Activated naive CD8-positive, alpha-beta T cell (primary cell): ENCODE measurements around the gene XPNPEP2.
A peak's percentile ranks its signal among the peaks of the same experiment; 100 is the strongest.
"Not testable (repeated sequence)": the region's sequence is repeated elsewhere in the genome, so short reads cannot be mapped to it uniquely, and the experiment has no call there.

Source experiments
- H3K27ac Mint-ChIP-seq: one replicate; pipeline ENCODE4 v1.8.0; 2021; ENCODE audit warnings: mixed read lengths
- H3K27me3 Mint-ChIP-seq: one replicate; pipeline ENCODE4 v1.8.0; 2021; ENCODE audit warnings: mixed read lengths
- H3K36me3 Mint-ChIP-seq: one replicate; pipeline ENCODE4 v1.8.0; 2021; ENCODE audit warnings: mixed read lengths
- H3K4me1 Mint-ChIP-seq: one replicate; pipeline ENCODE4 v1.8.0; 2021; ENCODE audit warnings: low read depth, mixed read lengths
- H3K4me3 Mint-ChIP-seq: one replicate; pipeline ENCODE4 v1.8.0; 2021; ENCODE audit warnings: mild to moderate bottlenecking, mixed read lengths
- H3K9me3 Mint-ChIP-seq: one replicate; pipeline ENCODE4 v1.8.0; 2021; ENCODE audit warnings: low read depth, mixed read lengths

XPNPEP2 gene

DNA sequence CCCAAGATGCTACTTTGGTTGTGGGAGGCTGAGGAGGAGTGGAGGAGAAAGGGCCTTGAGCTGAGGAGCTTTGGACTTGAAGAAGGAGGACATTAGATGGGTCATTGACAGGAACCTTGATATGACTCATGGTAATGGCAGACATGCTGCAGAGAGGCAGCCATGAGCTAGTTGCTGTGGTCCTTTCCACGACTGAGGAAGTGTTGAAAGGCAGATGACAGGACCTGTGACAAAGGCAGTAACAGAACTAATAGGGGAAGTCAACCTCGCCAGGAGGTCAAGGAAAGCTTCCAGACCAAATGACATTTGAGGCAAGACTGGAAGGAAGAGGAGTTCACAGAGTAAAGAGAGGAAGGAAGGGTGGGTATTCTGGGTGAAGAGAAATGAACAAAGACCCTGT is 7.6 kb upstream of the XPNPEP2 start:
- no peak overlapping the region for H3K4me3 Mint-ChIP-seq
- peaks cover 37% of the 10 kb centered on the region for H3K4me1 Mint-ChIP-seq
- peak overlapping the region; percentile 51 for H3K27ac Mint-ChIP-seq
- no peaks in the 10 kb centered on the region for H3K9me3 Mint-ChIP-seq
- H3K36me3 Mint-ChIP-seq, result no peaks in the 10 kb centered on the region
- no peaks in the 10 kb centered on the region for H3K27me3 Mint-ChIP-seq

DNA sequence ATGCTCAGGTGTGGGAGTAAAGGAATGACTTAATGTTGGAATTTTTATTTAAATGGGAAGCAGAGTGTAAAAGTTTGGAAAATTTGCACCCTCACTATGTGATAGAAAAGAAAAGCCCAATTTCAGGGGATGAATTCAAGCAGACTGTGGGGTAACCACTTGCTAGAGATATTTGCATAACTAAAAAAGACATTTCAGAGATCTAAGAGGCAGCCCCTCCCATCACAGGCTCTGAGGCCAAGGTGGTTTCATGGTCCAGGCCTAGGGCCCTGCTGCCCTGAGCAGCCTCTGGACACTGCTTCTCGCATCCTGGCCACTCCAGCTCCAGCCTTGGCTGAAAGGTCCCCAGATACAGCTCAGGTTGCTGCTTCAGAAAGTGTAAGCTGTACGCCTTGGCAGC is 5.9 kb upstream of the XPNPEP2 start:
- peaks cover 38% of the 10 kb centered on the region for H3K4me1 Mint-ChIP-seq
- no peaks in the 10 kb centered on the region for H3K27me3 Mint-ChIP-seq
- H3K4me3 Mint-ChIP-seq, result no peak overlapping the region
- H3K36me3 Mint-ChIP-seq, result no peaks in the 10 kb centered on the region
- H3K9me3 Mint-ChIP-seq, result no peaks in the 10 kb centered on the region
- no peak overlapping the region for H3K27ac Mint-ChIP-seq

DNA sequence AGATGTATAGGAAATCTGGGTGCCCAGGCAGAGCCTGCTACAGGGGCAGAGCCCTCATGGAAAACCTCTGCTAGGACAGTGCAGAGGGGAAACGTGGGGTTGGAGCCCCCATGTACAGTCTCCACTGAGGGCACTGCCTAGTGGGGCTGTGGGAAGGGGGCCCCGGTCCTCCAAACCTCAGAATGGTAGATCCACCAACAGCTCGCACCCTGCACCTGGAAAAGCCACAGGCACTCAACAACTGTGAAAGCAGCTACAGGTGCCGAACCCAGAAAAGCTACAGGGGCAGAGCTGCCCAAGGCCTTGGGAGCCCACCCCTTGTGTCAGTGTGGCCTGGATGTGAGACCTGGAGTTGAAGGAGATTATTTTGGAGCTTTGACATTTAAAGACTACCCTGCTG is 5.4 kb upstream of the XPNPEP2 start:
- H3K27ac Mint-ChIP-seq, result no peak overlapping the region
- H3K4me1 Mint-ChIP-seq, result peaks cover 43% of the 10 kb centered on the region
- H3K4me3 Mint-ChIP-seq, result no peak overlapping the region
- no peaks in the 10 kb centered on the region for H3K27me3 Mint-ChIP-seq
- no peaks in the 10 kb centered on the region for H3K9me3 Mint-ChIP-seq
- no peaks in the 10 kb centered on the region for H3K36me3 Mint-ChIP-seq

DNA sequence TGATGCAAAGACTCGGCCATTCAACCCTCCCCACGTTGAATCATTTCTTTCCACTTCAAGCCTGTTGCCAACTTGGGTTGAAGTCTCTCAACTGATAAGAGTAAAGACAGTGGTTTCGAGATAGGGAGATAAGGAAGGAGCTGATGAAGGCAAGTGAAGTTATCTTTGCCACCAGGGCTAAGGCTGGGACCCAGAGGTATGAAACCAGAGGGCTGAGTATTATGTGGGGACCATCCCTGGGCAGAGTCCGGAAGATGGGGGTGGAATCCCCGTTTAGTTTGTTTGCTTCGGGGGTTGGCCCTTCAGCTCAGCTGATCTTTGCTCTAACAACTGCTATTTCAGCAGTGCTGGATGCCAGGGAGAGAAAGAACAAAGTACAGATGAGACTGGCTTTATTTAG is 2.3 kb upstream of the XPNPEP2 start:
- Mint-ChIP-seq H3K27me3 (no peaks in the 10 kb centered on the region), H3K27ac (peak overlapping the region; percentile 2), H3K9me3 (no peaks in the 10 kb centered on the region), H3K4me3 (no peak overlapping the region), H3K4me1 (peaks cover 27% of the 10 kb centered on the region), H3K36me3 (no peaks in the 10 kb centered on the region)

DNA sequence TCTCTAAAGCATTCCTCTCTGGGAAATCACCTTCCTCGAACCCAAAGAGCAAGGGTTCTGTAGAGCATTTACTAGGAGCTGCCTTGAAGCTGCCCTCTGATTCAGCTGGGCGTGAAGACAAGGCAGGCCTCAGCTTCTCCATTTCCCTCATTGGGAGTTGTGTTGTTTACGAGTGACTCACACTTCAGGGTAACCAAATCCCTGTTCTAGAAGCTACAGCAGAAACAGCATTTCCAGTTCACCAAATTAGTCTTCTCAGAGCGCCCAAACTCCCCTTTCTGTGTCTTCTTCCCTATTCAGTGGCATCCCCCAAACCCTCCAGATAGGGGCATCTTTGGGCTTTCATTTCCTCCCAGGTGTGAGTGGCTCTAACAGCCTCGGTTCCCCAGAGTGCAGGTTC is 863 bp upstream of the XPNPEP2 start:
- H3K4me3 Mint-ChIP-seq, result no peak overlapping the region
- H3K4me1 Mint-ChIP-seq, result peaks cover 28% of the 10 kb centered on the region
- H3K9me3 Mint-ChIP-seq, result no peaks in the 10 kb centered on the region
- no peak overlapping the region for H3K27ac Mint-ChIP-seq
- no peaks in the 10 kb centered on the region for H3K27me3 Mint-ChIP-seq
- H3K36me3 Mint-ChIP-seq, result no peaks in the 10 kb centered on the region

DNA sequence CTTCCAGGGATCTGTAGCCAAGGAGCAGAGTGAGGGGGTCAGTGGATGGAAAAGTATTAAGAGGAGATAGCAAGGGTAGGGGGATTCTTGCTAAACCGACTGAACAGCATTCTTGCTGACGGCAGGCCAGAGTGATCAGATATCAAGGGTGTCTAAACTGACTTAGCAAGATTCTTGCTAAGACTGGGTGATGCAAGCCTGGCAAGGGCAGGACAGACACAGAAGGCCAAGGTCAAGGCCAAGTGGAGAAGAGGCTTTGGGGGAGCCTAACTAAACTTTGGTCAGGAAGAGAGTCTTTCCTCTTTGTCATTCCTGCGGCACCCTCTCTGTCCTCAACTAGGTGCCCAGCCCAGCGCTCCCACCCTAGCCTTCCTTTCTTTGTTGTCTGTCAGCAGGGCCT is 799 bp downstream of the XPNPEP2 start:
- no peaks in the 10 kb centered on the region for H3K36me3 Mint-ChIP-seq
- no peak overlapping the region for H3K4me3 Mint-ChIP-seq
- peaks cover 38% of the 10 kb centered on the region for H3K4me1 Mint-ChIP-seq
- H3K27ac Mint-ChIP-seq, result no peak overlapping the region
- no peaks in the 10 kb centered on the region for H3K9me3 Mint-ChIP-seq
- no peaks in the 10 kb centered on the region for H3K27me3 Mint-ChIP-seq

DNA sequence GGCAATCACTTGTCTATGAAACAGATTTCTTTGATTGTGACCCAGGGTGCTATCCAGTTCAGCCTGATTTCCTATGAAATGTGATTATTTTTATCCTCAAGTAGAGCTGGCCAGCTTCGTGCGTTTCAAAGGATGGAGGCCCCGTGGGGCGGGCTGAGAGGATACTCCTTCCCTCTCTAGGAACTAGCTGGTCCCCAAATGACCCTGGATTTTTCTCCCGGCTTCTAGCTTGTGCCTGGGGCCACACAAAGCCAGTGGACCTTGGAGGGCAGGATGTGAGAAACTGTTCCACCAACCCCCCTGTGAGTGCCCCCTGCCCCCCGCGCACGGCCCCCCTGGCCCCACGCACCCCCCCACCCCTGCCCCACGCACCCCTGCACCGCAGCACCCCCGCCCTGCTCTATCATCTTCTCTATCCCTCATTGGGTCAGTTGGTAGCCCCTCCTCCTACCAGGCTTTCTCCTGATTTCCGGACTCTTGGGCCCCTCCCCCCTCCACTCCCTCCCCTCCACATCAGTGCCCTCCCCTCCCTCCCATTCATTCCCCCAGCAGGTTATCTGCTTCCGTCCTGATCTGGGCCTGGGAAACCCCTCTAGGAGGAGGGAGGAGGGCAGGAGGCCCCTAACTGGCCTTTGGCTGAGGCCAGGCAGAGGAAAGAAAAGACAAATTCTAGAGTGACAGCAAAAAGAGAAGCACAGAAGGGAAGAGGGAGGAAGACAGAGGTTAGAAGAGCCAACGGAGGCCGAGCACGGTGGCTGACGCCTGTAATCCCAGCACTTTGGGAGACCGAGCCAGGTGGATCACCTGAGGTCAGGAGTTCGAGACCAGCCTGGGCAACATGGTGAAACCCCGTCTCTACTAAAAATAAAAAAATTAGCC is 3.3 kb downstream of the XPNPEP2 start:
- H3K4me3 Mint-ChIP-seq, result no peak overlapping the region
- H3K9me3 Mint-ChIP-seq, result no peaks in the 10 kb centered on the region
- no peaks in the 10 kb centered on the region for H3K36me3 Mint-ChIP-seq
- H3K27me3 Mint-ChIP-seq, result no peaks in the 10 kb centered on the region
- H3K4me1 Mint-ChIP-seq, result peaks cover 43% of the 10 kb centered on the region
- H3K27ac Mint-ChIP-seq, result no peak overlapping the region

DNA sequence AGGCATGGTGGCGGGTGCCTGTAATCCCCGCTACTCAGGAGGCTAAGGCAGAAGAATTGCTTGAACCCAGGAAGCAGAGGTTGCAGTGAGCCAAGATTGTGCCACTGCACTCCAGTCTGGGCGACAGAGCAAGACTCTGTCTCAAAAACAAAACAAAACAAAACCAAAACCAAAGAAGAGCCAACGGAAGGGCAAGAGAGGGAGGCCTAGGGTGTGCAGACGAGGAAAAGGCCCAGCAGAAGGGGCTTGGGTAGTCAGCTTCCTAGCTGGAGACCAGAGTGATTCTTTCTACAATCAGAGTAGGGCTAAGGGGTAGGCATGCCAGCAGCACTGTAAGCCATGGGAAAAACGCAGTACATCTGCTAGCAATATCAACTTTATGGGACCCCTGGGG is 4.0 kb downstream of the XPNPEP2 start:
- not testable (repeated sequence) for H3K9me3 Mint-ChIP-seq, H3K27ac Mint-ChIP-seq, H3K36me3 Mint-ChIP-seq, H3K27me3 Mint-ChIP-seq, H3K4me3 Mint-ChIP-seq
- H3K4me1 Mint-ChIP-seq, result peaks cover 43% of the 10 kb centered on the region

DNA sequence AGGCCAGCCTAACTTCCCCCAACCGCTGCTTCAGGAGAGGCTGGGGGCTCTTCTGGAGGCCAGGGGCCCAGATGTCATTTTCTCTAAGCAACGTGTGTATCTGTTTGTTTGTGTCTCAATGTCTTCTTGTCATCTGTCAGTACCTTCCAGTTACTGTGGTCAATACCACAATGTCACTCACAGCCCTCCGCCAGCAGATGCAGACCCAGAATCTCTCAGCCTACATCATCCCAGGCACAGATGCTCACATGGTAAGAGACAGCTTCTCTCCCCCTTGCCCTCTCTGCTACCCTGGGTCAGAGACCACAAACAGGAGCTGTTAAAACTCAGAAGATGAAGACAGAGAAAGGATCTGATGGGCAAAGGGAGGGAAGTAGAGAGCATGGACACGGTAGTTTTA is 5.0 kb downstream of the XPNPEP2 start:
- Mint-ChIP-seq H3K36me3 (no peaks in the 10 kb centered on the region), H3K4me3 (peak overlapping the region; percentile 20), H3K27ac (no peak overlapping the region), H3K27me3 (no peaks in the 10 kb centered on the region), H3K4me1 (peaks cover 38% of the 10 kb centered on the region), H3K9me3 (no peaks in the 10 kb centered on the region)

DNA sequence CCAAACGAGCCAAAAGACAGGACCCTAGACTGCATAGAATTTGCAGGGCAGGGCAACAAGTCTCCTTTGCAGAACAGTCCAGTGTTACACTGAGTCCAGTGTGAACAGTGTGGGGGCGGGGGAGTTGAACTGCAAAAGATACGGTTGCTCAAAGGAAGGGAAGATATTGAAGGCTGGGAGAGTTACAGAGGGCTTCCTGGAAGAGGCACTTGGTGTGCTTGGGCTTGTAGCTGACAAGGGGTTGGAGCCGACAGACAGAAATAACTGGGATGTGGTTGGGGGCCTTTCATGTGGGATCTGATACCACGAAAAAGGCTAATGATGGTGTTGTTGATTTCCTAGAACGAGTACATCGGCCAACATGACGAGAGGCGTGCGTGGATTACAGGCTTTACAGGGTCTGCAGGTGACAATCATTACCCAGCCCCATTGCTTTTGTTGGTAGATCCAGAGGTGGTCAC is 6.1 kb downstream of the XPNPEP2 start:
- H3K27me3 Mint-ChIP-seq, result no peaks in the 10 kb centered on the region
- H3K27ac Mint-ChIP-seq, result peak overlapping the region; percentile 28
- peaks cover 38% of the 10 kb centered on the region for H3K4me1 Mint-ChIP-seq
- H3K4me3 Mint-ChIP-seq, result peak overlapping the region; percentile 40
- no peaks in the 10 kb centered on the region for H3K36me3 Mint-ChIP-seq
- no peaks in the 10 kb centered on the region for H3K9me3 Mint-ChIP-seq

DNA sequence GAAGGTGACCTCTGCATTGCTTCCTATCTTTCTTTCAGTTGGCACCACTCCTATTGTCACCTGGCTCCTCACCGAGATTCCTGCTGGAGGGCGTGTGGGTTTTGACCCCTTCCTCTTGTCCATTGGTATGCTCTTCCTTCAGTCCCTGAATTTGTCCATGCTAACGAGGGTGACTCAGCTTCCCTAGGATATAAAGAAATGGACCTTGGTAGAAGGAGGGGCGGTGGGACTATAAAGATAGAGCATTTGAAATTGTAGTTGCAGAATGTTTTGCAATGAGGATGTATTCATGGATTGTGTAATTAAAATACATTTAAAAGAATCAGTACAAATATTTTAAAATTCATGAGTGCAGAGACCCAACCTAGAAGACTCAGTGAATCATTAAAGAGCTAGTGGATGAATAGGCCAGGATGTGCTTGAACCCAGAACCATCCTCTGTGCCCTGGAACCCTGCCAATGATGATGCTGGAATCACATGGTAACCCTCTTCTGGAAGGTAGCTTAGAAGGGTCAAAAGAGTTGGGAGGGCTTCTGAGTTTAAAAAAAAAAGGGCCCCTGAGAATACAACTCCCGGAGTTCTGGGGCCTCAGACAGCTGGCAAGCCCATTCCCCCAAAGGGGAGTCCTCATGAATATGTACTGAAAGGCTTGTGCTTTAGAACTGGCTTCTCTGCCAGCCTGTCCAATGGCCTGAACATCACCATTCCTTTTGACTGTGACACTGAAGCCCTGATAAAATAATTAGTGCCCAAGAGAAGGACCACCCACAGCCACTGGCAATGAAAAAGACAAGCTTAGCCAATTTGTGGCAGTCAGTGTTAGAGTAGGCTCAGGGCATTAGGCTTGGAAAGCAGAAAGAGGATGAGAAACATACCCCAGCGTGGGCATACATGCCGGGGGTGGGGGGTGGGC is 8.0 kb downstream of the XPNPEP2 start:
- Mint-ChIP-seq H3K4me3 (no peak overlapping the region), H3K27me3 (no peaks in the 10 kb centered on the region), H3K36me3 (no peaks in the 10 kb centered on the region), H3K4me1 (peaks cover 36% of the 10 kb centered on the region), H3K27ac (no peak overlapping the region), H3K9me3 (no peaks in the 10 kb centered on the region)

DNA sequence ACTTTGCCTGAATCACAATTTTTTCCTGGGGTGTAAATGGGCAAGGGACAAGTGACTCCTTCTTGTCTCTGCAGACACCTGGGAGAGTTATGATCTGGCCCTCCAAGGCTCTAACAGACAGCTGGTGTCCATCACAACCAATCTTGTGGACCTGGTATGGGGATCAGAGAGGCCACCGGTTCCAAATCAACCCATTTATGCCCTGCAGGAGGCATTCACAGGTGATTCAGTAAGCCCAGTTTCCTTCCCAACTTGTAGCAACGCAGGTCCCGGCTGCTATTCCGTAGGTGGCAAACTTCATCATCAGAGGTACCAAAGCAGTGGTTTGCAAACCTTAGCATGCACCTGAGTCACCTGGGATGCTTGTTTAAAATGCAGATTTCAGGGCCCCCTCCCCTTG is 8.8 kb downstream of the XPNPEP2 start:
- Mint-ChIP-seq H3K4me3 (no peak overlapping the region), H3K27ac (no peak overlapping the region), H3K27me3 (no peaks in the 10 kb centered on the region), H3K4me1 (peaks cover 34% of the 10 kb centered on the region), H3K9me3 (no peaks in the 10 kb centered on the region), H3K36me3 (no peaks in the 10 kb centered on the region)

DNA sequence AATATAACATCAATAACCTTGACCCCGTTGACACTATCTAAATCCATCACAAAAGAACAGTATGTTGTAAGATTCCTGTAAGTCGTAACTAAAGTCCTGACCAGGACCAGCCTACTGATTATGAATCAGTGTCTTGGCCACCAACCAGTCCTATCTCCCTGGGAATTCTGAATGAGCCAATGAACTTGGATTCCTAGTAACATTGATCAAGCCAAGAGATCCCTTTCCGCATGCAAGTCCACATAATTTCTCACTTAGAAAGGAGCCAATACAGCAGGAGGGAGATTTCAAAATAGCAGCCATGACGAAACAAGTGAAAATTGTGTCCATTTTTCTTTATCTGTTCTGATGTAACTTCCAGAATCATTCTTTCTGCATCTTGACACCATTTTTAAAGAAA is 9.5 kb downstream of the XPNPEP2 start:
- H3K4me3 Mint-ChIP-seq, result no peak overlapping the region
- H3K4me1 Mint-ChIP-seq, result peaks cover 28% of the 10 kb centered on the region
- H3K36me3 Mint-ChIP-seq, result no peaks in the 10 kb centered on the region
- no peak overlapping the region for H3K27ac Mint-ChIP-seq
- H3K27me3 Mint-ChIP-seq, result no peaks in the 10 kb centered on the region
- no peaks in the 10 kb centered on the region for H3K9me3 Mint-ChIP-seq

DNA sequence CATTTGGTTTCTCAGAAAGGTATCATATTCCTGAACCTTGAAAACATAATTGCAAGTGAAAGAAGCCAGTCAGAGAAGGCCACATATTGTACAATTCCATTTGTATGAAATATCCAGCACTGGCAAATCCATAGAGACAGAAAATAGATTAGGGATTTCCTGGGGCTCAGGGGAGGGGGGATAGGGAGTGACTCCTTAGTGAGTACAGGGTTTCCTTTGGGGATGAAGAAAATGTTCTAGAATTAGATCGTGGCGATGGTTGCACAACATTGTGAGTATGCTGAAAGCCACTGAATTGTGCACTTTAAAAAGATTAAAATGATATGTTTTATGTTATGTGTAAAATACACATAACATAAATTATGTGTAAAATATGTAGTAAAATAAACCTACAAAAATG is 10.3 kb downstream of the XPNPEP2 start:
- Mint-ChIP-seq H3K36me3 (no peaks in the 10 kb centered on the region), H3K4me1 (peaks cover 22% of the 10 kb centered on the region), H3K4me3 (no peak overlapping the region), H3K27me3 (no peaks in the 10 kb centered on the region), H3K9me3 (no peaks in the 10 kb centered on the region), H3K27ac (no peak overlapping the region)

DNA sequence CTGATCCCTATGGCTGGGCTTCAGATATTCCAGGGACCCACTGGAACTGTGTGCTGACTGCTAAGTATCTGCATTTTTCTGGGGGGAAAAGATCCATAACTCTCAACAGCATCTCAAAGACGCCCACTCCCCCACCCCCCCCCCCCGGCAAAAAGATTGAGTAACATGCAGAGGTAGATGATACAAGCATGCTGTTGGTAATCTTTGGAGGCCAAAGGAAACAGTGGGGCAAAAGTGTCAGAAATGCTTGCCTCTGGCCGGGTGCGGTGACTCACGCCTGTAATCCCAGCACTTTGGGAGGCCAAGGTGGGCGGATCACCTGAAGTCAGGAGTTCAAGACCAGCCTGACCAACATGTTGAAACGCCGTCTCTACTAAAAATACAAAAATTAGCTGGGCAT is 12.2 kb downstream of the XPNPEP2 start:
- Mint-ChIP-seq H3K27me3 (no peaks in the 10 kb centered on the region), H3K4me1 (peaks cover 21% of the 10 kb centered on the region), H3K36me3 (no peaks in the 10 kb centered on the region), H3K4me3 (no peak overlapping the region), H3K27ac (no peak overlapping the region), H3K9me3 (no peaks in the 10 kb centered on the region)
